ENCODE data around the gene ZFTA.

- TF ChIP-seq CTCF (IDR thresholded peaks at IDR 0.05) (no peak), ZBTB21 (CRISPR knock-in tag; IDR thresholded peaks at IDR 0.05; ENCODE audit: borderline replicate concordance) (no peak), USF1 (CRISPR knock-in tag; IDR thresholded peaks at IDR 0.05) (no peak), SP1 (CRISPR knock-in tag; conservative IDR thresholded peaks at IDR 0.05) (no peak), GTF2I (CRISPR knock-in tag; conservative IDR thresholded peaks at IDR 0.05) (no peak), CREB1 (CRISPR knock-in tag; IDR thresholded peaks at IDR 0.05) (no peak), NR1H2 (CRISPR knock-in tag; IDR thresholded peaks at IDR 0.05) (no peak), MAX (CRISPR knock-in tag; IDR thresholded peaks at IDR 0.05) (no peak), HMGXB4 (CRISPR knock-in tag; IDR thresholded peaks at IDR 0.05) (no peak), ATF6 (CRISPR knock-in tag; IDR thresholded peaks at IDR 0.05) (no peak), E2F4 (CRISPR knock-in tag; IDR thresholded peaks at IDR 0.05; ENCODE audit: borderline replicate concordance, low read depth) (no peak), JUN (CRISPR knock-in tag; IDR thresholded peaks at IDR 0.05) (no peak)
Measured at GRCh38 chr11:63765688-63766241, 2.8 kb downstream of the ZFTA start.
